HepG2 (cell line): Measurements from ENCODE around the gene ZNF765. TPM values are rescaled to one million over a fixed set of nuclear protein-coding genes. Genes with fewer than 3 reads are reported as not detected.
A peak's percentile ranks its signal among the peaks of the same experiment; 100 is the strongest.

ENCODE experiments used
- ASH2L ChIP-seq: fragments of 300-600, 200-600 bp; sonication (generic); IDR thresholded peaks from 2 replicates; pipeline ENCODE4 v1.7.0; 2017; ENCODE audit warnings: low read depth, mild to moderate bottlenecking, moderate library complexity, mixed read lengths, low read length; ENCODE audit not compliant: insufficient read length
- ELF3 ChIP-seq: IDR thresholded peaks from 2 replicates; pipeline ENCODE4 v1.6.1; 2016; ENCODE audit warnings: missing genetic modification reagents, missing compliant biosample characterization
- GABPA ChIP-seq, 2 experiments: IDR thresholded peaks; 2 replicates each; pipeline ENCODE4 v1.6.1; 2011 to 2016; ENCODE audit warnings: low read depth in 2 of 2, low read length in 1 of 2, missing biosample characterization in 1 of 2, missing genetic modification characterization in 1 of 2
- KAT8 ChIP-seq: IDR thresholded peaks from 2 replicates; pipeline ENCODE4 v1.6.1; 2016; ENCODE audit warnings: missing genetic modification reagents, missing compliant biosample characterization
- MAZ ChIP-seq, 2 experiments: sonication (generic) in 1 of 2; formaldehyde crosslinking in 1 of 2; IDR thresholded peaks; 2 replicates each; pipeline versions ENCODE4 v1.5.0 to v1.6.1; 2012 to 2020; ENCODE audit warnings: low read depth in 2 of 2, mild to moderate bottlenecking in 2 of 2, borderline replicate concordance in 1 of 2, improper control_type of control experiment in 1 of 2, low read length in 1 of 2, missing genetic modification reagents in 1 of 2, moderate library complexity in 1 of 2
- MXD4 ChIP-seq: IDR thresholded peaks from 2 replicates; pipeline ENCODE4 v1.6.1; 2016; ENCODE audit warnings: mild to moderate bottlenecking, missing biosample characterization, missing genetic modification reagents
- NFIB ChIP-seq: sonication (generic); formaldehyde crosslinking; IDR thresholded peaks from 2 replicates; pipeline ENCODE4 v1.9.0; 2021; ENCODE audit warnings: missing genetic modification reagents, mild to moderate bottlenecking, borderline replicate concordance
- NR2C2 ChIP-seq: sonication (generic); formaldehyde crosslinking; IDR thresholded peaks from 2 replicates; pipeline ENCODE4 v1.4.0; 2020; ENCODE audit warnings: missing genetic modification reagents, mild to moderate bottlenecking, moderate library complexity, borderline replicate concordance
- PHF8 ChIP-seq: sonication (generic); formaldehyde crosslinking; IDR thresholded peaks from 2 replicates; pipeline ENCODE4 v1.5.0; 2020; ENCODE audit warnings: missing genetic modification reagents
- POLR2AphosphoS2 ChIP-seq: IDR thresholded peaks from 2 replicates; pipeline ENCODE4 v1.6.1; 2011; ENCODE audit warnings: low read depth, low read length, improper control_type of control experiment
- POLR2G ChIP-seq: fragments of 200-400 bp; formaldehyde crosslinking; IDR thresholded peaks from 2 replicates; pipeline ENCODE4 v1.6.1; 2018; ENCODE audit warnings: mild to moderate bottlenecking, low read depth, low read length, moderate library complexity
- RFX5 ChIP-seq: IDR thresholded peaks from 2 replicates; pipeline ENCODE4 v1.6.1; 2011; ENCODE audit warnings: low read depth, low read length, improper control_type of control experiment
- SALL1 ChIP-seq: sonication (generic); formaldehyde crosslinking; IDR thresholded peaks from 2 replicates; pipeline ENCODE4 v1.8.0; 2022; ENCODE audit warnings: mild to moderate bottlenecking, missing genetic modification reagents
- SIN3A ChIP-seq: IDR thresholded peaks from 2 replicates; pipeline ENCODE4 v1.6.1; 2011; ENCODE audit warnings: low read depth, mild to moderate bottlenecking, control low read depth, low read length, borderline replicate concordance
- SNRNP70 ChIP-seq: fragments of 200-400 bp; formaldehyde crosslinking; IDR thresholded peaks from 2 replicates; pipeline ENCODE4 v1.6.1; 2017; ENCODE audit warnings: mild to moderate bottlenecking, low read depth, low read length, moderate library complexity
- SP140L ChIP-seq: sonication (generic); formaldehyde crosslinking; IDR thresholded peaks from 2 replicates; pipeline ENCODE4 v1.4.0; 2020; ENCODE audit warnings: missing genetic modification reagents, borderline replicate concordance
- ZEB1 ChIP-seq: IDR thresholded peaks from 2 replicates; pipeline ENCODE4 v1.6.1; 2012; ENCODE audit warnings: mild to moderate bottlenecking, low read depth, inconsistent platforms; ENCODE audit not compliant: insufficient replicate concordance
- ZSCAN25 ChIP-seq: sonication (generic); formaldehyde crosslinking; IDR thresholded peaks from 2 replicates; pipeline ENCODE4 v1.8.0; 2022; ENCODE audit warnings: mild to moderate bottlenecking, missing genetic modification reagents
- polyA plus RNA-seq, 8 experiments: library from polyadenylated mRNA; depleted of rRNA in 3 of 8; stranded (reverse) in 7 of 8; unstranded in 1 of 8; fragments of >200 nt; fragmentation: Illumina TruSeq in 4 of 8; extraction: Trizol in 4 of 8; gene quantifications; 2 replicates each; pipeline versions ENCODE4 v1.2.1 to v1.2.3, GENCODE V29; 2011 to 2016; ENCODE audit warnings: low read depth in 4 of 8, missing spikeins in 1 of 8, mixed read lengths in 1 of 8; ENCODE audit not compliant: insufficient read depth in 1 of 8
- total RNA-seq, 5 experiments: library from RNA; depleted of rRNA; stranded (reverse); fragments of >200 nt; fragmentation: Illumina TruSeq; extraction: Trizol; gene quantifications; 2 replicates each; pipeline ENCODE4 v1.2.3, GENCODE V29; 2016; ENCODE audit warnings: low read depth in 1 of 5
- TF ChIP-seq, protein P1 (sequence below): IDR thresholded peaks from 2 replicates; pipeline ENCODE4 v1.6.1; 2012; ENCODE audit warnings: inconsistent platforms
- TF ChIP-seq, protein P2 (sequence below): sonication (generic); formaldehyde crosslinking; IDR thresholded peaks from 2 replicates; pipeline ENCODE4 v1.9.0; 2022; ENCODE audit warnings: missing genetic modification reagents, mild to moderate bottlenecking, borderline replicate concordance
- TF ChIP-seq, protein P3 (sequence below): sonication (generic); formaldehyde crosslinking; IDR thresholded peaks from 2 replicates; pipeline ENCODE4 v1.5.1; 2020; ENCODE audit warnings: mild to moderate bottlenecking, missing genetic modification reagents, moderate library complexity

The ZNF765 gene
- total and polyA plus RNA-seq, 2 of the 13 experiments (the other 11 are each of a cell fraction or from before 2014, with no cell fraction given) = 5.0 to 14.5 TPM

DNA sequence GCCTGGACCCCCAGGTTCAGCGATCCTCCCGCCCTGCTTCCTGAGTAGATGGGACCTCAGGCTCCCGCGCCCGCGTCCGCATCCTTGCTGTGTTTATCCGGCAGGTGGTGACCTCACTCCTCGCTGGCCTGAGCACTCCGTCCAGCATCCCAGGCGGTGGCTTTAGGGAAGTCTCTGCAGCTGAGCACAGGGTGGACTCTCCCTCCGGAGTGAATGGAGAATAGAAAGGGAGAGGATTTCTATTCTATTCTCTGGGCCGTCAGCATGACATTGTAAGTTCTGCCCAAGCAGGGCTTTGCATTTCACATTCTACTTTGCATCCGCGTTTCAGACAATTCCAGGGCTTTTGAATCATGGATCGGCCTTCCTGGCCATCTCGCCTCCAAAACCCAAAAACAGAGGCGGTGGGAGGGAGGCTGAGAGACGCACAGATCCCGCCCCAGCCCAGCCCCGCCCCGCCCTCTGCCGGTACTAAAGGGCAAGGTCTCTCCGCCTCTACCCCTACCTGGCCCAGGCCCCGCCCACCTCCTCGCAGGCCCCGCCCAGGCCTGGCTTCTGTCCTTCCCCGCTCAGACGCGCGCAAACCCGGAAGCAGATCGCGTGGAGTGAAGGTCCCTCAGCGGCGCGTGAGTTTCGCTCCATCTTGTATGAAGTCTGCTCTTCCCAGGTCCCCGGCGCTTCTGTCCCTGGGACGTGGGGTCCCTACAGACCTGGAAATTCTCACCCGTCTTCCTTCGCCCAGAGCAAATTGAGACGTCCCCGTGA lies 29.6 kb upstream of the ZNF765 start, which contains the start of gene ZNF525 (continued):
- TF ChIP-seq, protein P1, sequence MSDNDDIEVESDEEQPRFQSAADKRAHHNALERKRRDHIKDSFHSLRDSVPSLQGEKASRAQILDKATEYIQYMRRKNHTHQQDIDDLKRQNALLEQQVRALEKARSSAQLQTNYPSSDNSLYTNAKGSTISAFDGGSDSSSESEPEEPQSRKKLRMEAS = peak; percentile 43; the same call in 1 of the 2 replicates
- TF ChIP-seq KAT8 (CRISPR knock-in tag) (peak; percentile 38; the same call in 1 of the 2 replicates), POLR2AphosphoS2 (no peak), MXD4 (CRISPR knock-in tag) (no peak), MAZ (IDR thresholded peaks at IDR 0.05; ENCODE audit: borderline replicate concordance, low read depth, low read length) (no peak), MAZ (CRISPR knock-in tag; IDR thresholded peaks at IDR 0.05; ENCODE audit: low read depth) (peak; percentile 24; the same call in 1 of the 2 replicates), SNRNP70 (no peak), PHF8 (peak; percentile 51; the same call in 1 of the 2 replicates), ASH2L (peak; percentile 28), ELF3 (CRISPR knock-in tag) (peak; percentile 69), ZSCAN25 (CRISPR knock-in tag) (peak; percentile 55; the same call in 1 of the 2 replicates), POLR2G (peak; percentile 71; the same call in 1 of the 2 replicates), SALL1 (CRISPR knock-in tag) (peak; percentile 27; the same call in 1 of the 2 replicates), SIN3A (0 out of 2 replicates have a peak, but pooled peaks have one; percentile 53), RFX5 (no peak), ZEB1 (no peak), GABPA (IDR thresholded peaks at IDR 0.05; ENCODE audit: low read depth, low read length) (no peak), GABPA (CRISPR knock-in tag; IDR thresholded peaks at IDR 0.05; ENCODE audit: low read depth) (peak; percentile 45; the same call in 1 of the 2 replicates), SP140L (CRISPR knock-in tag) (no peak), NFIB (CRISPR knock-in tag) (no peak), NR2C2 (CRISPR knock-in tag) (peak; percentile 70)
- TF ChIP-seq, protein P2, sequence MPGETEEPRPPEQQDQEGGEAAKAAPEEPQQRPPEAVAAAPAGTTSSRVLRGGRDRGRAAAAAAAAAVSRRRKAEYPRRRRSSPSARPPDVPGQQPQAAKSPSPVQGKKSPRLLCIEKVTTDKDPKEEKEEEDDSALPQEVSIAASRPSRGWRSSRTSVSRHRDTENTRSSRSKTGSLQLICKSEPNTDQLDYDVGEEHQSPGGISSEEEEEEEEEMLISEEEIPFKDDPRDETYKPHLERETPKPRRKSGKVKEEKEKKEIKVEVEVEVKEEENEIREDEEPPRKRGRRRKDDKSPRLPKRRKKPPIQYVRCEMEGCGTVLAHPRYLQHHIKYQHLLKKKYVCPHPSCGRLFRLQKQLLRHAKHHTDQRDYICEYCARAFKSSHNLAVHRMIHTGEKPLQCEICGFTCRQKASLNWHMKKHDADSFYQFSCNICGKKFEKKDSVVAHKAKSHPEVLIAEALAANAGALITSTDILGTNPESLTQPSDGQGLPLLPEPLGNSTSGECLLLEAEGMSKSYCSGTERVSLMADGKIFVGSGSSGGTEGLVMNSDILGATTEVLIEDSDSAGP = 0 out of 2 replicates have a peak, but pooled peaks have one; percentile 27
- TF ChIP-seq, protein P3, sequence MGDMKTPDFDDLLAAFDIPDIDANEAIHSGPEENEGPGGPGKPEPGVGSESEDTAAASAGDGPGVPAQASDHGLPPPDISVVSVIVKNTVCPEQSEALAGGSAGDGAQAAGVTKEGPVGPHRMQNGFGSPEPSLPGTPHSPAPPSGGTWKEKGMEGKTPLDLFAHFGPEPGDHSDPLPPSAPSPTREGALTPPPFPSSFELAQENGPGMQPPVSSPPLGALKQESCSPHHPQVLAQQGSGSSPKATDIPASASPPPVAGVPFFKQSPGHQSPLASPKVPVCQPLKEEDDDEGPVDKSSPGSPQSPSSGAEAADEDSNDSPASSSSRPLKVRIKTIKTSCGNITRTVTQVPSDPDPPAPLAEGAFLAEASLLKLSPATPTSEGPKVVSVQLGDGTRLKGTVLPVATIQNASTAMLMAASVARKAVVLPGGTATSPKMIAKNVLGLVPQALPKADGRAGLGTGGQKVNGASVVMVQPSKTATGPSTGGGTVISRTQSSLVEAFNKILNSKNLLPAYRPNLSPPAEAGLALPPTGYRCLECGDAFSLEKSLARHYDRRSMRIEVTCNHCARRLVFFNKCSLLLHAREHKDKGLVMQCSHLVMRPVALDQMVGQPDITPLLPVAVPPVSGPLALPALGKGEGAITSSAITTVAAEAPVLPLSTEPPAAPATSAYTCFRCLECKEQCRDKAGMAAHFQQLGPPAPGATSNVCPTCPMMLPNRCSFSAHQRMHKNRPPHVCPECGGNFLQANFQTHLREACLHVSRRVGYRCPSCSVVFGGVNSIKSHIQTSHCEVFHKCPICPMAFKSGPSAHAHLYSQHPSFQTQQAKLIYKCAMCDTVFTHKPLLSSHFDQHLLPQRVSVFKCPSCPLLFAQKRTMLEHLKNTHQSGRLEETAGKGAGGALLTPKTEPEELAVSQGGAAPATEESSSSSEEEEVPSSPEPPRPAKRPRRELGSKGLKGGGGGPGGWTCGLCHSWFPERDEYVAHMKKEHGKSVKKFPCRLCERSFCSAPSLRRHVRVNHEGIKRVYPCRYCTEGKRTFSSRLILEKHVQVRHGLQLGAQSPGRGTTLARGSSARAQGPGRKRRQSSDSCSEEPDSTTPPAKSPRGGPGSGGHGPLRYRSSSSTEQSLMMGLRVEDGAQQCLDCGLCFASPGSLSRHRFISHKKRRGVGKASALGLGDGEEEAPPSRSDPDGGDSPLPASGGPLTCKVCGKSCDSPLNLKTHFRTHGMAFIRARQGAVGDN (CRISPR knock-in tag) = peak; percentile 51
